Lower leg skin (tissue), 3 donors: ENCODE measurements around the gene KRTAP4-2.

Source experiments
- CTCF ChIP-seq, 3 donors: fragments of 450-650 bp; IDR thresholded peaks; one replicate each; pipeline ENCODE4 v1.5.1; 2016; ENCODE audit warnings: antibody characterized with exemption in 3 of 3, mild to moderate bottlenecking in 3 of 3, moderate library complexity in 2 of 3
- POLR2A ChIP-seq, 2 donors: fragments of 450-650 bp; IDR thresholded peaks; one replicate each; pipeline ENCODE4 v1.6.1; 2016 to 2017; ENCODE audit warnings: antibody characterized with exemption in 2 of 2, mild to moderate bottlenecking in 1 of 2, moderate library complexity in 1 of 2

GRCh38 chr17:41144846-41145245 lies 33.2 kb downstream of the KRTAP4-2 start:
- no peak for TF ChIP-seq CTCF (IDR thresholded peaks at IDR 0.05)
- TF ChIP-seq POLR2A (IDR thresholded peaks at IDR 0.05): no peak
